ENCODE measurements around the gene RGL1.

The RGL1 gene

GRCh38 chr1:183881387-183882131, 76.6 kb downstream of the RGL1 start:
- no peak overlapping the region for H3K4me3 ChIP-seq (replicated peaks; ENCODE audit: low read depth, low read length)
- no peak for TF ChIP-seq CTCF (IDR thresholded peaks at IDR 0.05; ENCODE audit: insufficient read depth, low read length, poor library complexity, severe bottlenecking)
- no peak for DNase-seq (ENCODE audit: extremely low read depth, insufficient read length)
- no peaks in the 10 kb centered on the region for H3K27me3 ChIP-seq (replicated peaks; ENCODE audit: control insufficient read depth, insufficient read depth, low read length)
- H3K36me3 ChIP-seq (ENCODE audit: control insufficient read depth, insufficient read depth, low read length), result peaks cover 20% of the 10 kb centered on the region

GRCh38 chr1:183882335-183883167, 77.6 kb downstream of the RGL1 start:
- DNase-seq (ENCODE audit: extremely low read depth, insufficient read length), result no peak
- Histone ChIP-seq H3K4me3 (replicated peaks; ENCODE audit: low read depth, low read length) (no peak overlapping the region), H3K27me3 (replicated peaks; ENCODE audit: control insufficient read depth, insufficient read depth, low read length) (no peaks in the 10 kb centered on the region), H3K36me3 (ENCODE audit: control insufficient read depth, insufficient read depth, low read length) (peaks cover 22% of the 10 kb centered on the region)
- no peak for TF ChIP-seq CTCF (IDR thresholded peaks at IDR 0.05; ENCODE audit: insufficient read depth, low read length, poor library complexity, severe bottlenecking)

- peaks cover 22% of the 10 kb centered on the region for H3K36me3 ChIP-seq (ENCODE audit: control insufficient read depth, insufficient read depth, low read length)
- H3K27me3 ChIP-seq (replicated peaks; ENCODE audit: control insufficient read depth, insufficient read depth, low read length), result no peaks in the 10 kb centered on the region
- H3K4me3 ChIP-seq (replicated peaks; ENCODE audit: low read depth, low read length), result no peak overlapping the region
- TF ChIP-seq CTCF (IDR thresholded peaks at IDR 0.05; ENCODE audit: insufficient read depth, low read length, poor library complexity, severe bottlenecking), result no peak
- no peak for DNase-seq (ENCODE audit: extremely low read depth, insufficient read length)
Measured at GRCh38 chr1:183883623-183884022, 78.7 kb downstream of the RGL1 start.

- no peak for TF ChIP-seq CTCF (IDR thresholded peaks at IDR 0.05; ENCODE audit: insufficient read depth, low read length, poor library complexity, severe bottlenecking)
- Histone ChIP-seq H3K27me3 (replicated peaks; ENCODE audit: control insufficient read depth, insufficient read depth, low read length) (no peaks in the 10 kb centered on the region), H3K4me3 (replicated peaks; ENCODE audit: low read depth, low read length) (no peak overlapping the region), H3K36me3 (ENCODE audit: control insufficient read depth, insufficient read depth, low read length) (peaks cover 22% of the 10 kb centered on the region)
- DNase-seq (ENCODE audit: extremely low read depth, insufficient read length), result no peak
Measured at GRCh38 chr1:183884526-183884925, 79.6 kb downstream of the RGL1 start.

- no peak for DNase-seq (ENCODE audit: extremely low read depth, insufficient read length)
Measured at GRCh38 chr1:183885142-183885735, 80.3 kb downstream of the RGL1 start.

More at GRCh38 chr1:183885142-183885735, 80.3 kb downstream of the RGL1 start:
- H3K27me3 ChIP-seq (replicated peaks; ENCODE audit: control insufficient read depth, insufficient read depth, low read length), result no peaks in the 10 kb centered on the region
- H3K36me3 ChIP-seq (ENCODE audit: control insufficient read depth, insufficient read depth, low read length), result peaks cover 22% of the 10 kb centered on the region
- TF ChIP-seq CTCF (IDR thresholded peaks at IDR 0.05; ENCODE audit: insufficient read depth, low read length, poor library complexity, severe bottlenecking), result no peak
- H3K4me3 ChIP-seq (replicated peaks; ENCODE audit: low read depth, low read length), result no peak overlapping the region

Data from GM06990 (cell line).